ENCODE measurements around the gene HMCN2. TPM values are rescaled to one million over a fixed set of nuclear protein-coding genes. Genes with fewer than 3 reads are reported as not detected.

The HMCN2 gene
- total RNA-seq, 1 experiment from 2014 or later, result 8.6 TPM

DNA sequence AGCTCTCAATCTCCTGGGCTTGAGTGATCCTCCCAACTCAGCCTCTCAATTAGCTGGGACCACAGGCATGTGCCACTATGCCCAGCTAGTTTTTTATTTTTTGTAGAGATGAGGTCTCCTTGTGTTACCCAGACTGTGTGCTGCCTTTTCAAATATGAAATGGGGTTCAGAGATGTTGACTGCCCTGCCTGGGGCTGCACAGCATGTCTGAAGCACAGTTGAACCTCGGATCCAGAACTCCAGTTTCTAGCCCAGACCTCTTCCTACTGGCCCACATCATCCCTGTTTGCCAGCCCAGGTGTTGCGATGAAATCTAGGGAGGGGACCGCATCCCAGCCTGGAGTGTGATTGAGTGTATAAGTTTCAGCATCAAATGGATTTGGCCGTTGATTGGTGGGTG lies 69.4 kb downstream of the HMCN2 start:
- no peak for TF ChIP-seq CTCF (conservative IDR thresholded peaks at IDR 0.05)
- Histone ChIP-seq H2AK5ac (ENCODE audit: insufficient read length, low read length) (no peak overlapping the region), H3K4me1 (ENCODE audit: insufficient read depth, low read length) (no peaks in the 10 kb centered on the region), H3K4ac (ENCODE audit: low read depth, low read length) (no peak overlapping the region), H4K5ac (ENCODE audit: insufficient read length, low read depth, low read length) (no peak overlapping the region), H3K23me2 (ENCODE audit: insufficient read length, low read depth, low read length, poor library complexity, severe bottlenecking) (no peaks in the 10 kb centered on the region), H3K56ac (ENCODE audit: insufficient read length, low read depth, low read length) (no peak overlapping the region), H3T11ph (ENCODE audit: low read length) (no peak overlapping the region), H3K79me1 (ENCODE audit: insufficient read depth, low read depth, low read length, poor library complexity, severe bottlenecking) (no peaks in the 10 kb centered on the region), H2BK15ac (ENCODE audit: low read depth, low read length) (no peak overlapping the region), H3K23ac (ENCODE audit: insufficient read length, low read depth, low read length) (no peak overlapping the region), H4K91ac (ENCODE audit: insufficient read length, low read depth, low read length) (no peak overlapping the region), H3K9ac (ENCODE audit: extremely low read depth, insufficient read length, low read length) (no peak overlapping the region), H2AFZ (ENCODE audit: low read length) (no peak overlapping the region), H2BK120ac (ENCODE audit: low read depth, low read length, poor library complexity, severe bottlenecking) (no peak overlapping the region), H2BK5ac (ENCODE audit: insufficient read length, low read length) (no peak overlapping the region), H3K9me3 (ENCODE audit: control insufficient read depth, low read depth, low read length) (no peaks in the 10 kb centered on the region), H3K27ac (ENCODE audit: insufficient read length, low read depth, low read length) (no peak overlapping the region), H3K18ac (ENCODE audit: insufficient read length, low read depth, low read length) (no peak overlapping the region), H3K27me3 (ENCODE audit: insufficient read depth, low read length) (no peaks in the 10 kb centered on the region), H3K14ac (ENCODE audit: insufficient read depth, low read length) (no peak overlapping the region), H2BK12ac (ENCODE audit: insufficient read length, low read depth, low read length) (no peak overlapping the region), H2BK20ac (ENCODE audit: low read depth, low read length, poor library complexity, severe bottlenecking) (no peak overlapping the region), H3K4me2 (ENCODE audit: insufficient read depth, insufficient read length, low read length) (no peak overlapping the region), H4K8ac (replicated peaks; ENCODE audit: insufficient read length, low read depth, low read length) (no peak overlapping the region), H3K79me2 (ENCODE audit: insufficient read depth, low read length) (no peaks in the 10 kb centered on the region), H4K20me1 (ENCODE audit: control insufficient read depth, insufficient read depth, insufficient read length) (no peaks in the 10 kb centered on the region)
- no peak overlapping the region for H3K27ac Mint-ChIP-seq
- no peaks in the 10 kb centered on the region for H3K9me3 Mint-ChIP-seq
- no peak overlapping the region for H3K4me3 Mint-ChIP-seq
- no CpG with 5 or more reads among the region's 4 CpGs for WGBS (ENCODE audit: extremely low coverage, insufficient read length, low lambda C conversion rate)
- H3K36me3 Mint-ChIP-seq (ENCODE audit: insufficient read depth in 1 of 3, low read depth in 3 of 3), result peaks cover 0 to 12% (median 0%) of the 10 kb centered on the region in 3 experiments; a peak in 4 of 7 replicates
- DNase-seq, result no peak
- H3K27me3 Mint-ChIP-seq (ENCODE audit: low read depth), result no peaks in the 10 kb centered on the region
- H3K4me1 Mint-ChIP-seq, result peaks cover 4 to 12% of the 10 kb centered on the region in 2 experiments; a peak in 2 of 4 replicates

Measured in H9 (cell line).